Activated T-helper 9 cell treated with anti-CD3 and anti-CD28 coated beads, Interleukin-2, amount 50 U/mL, for 16 hours (primary cell): ENCODE results near the gene OR1C1.
"Not testable (repeated sequence)": the region's sequence is repeated elsewhere in the genome, so short reads cannot be mapped to it uniquely, and the experiment has no call there.

Experiments
- DNase-seq: peaks from one replicate; pipeline ENCODE4 v3.0.0-alpha.2; 2020; ENCODE audit warnings: low read depth

OR1C1 gene, protein sequence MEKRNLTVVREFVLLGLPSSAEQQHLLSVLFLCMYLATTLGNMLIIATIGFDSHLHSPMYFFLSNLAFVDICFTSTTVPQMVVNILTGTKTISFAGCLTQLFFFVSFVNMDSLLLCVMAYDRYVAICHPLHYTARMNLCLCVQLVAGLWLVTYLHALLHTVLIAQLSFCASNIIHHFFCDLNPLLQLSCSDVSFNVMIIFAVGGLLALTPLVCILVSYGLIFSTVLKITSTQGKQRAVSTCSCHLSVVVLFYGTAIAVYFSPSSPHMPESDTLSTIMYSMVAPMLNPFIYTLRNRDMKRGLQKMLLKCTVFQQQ

DNA sequence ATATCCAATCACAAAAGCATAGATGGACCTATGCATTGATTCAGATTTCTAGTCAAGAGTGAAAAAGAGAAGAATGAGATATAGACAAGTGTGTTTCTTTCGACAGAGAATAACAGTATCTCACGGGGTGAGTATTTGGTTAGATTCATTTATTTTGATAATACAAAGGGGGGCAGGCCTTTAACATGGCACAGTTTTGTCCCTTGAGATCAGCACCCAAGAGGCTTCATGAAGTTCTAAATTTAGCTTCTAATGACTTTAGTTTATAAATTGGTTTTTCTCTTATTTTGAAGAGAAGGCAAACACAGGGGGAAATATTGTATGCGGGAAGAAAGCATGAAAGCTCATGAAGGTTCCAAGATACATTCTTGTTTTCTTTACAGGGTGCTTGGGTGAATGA, at the start of gene OR1C1:
Gene OR1C1 (minus strand): TSS at position 101 of the 400 bp plus-strand sequence. CDS start 2,150 bp downstream, outside the sequence.
- DNase-seq, result no peak

DNA sequence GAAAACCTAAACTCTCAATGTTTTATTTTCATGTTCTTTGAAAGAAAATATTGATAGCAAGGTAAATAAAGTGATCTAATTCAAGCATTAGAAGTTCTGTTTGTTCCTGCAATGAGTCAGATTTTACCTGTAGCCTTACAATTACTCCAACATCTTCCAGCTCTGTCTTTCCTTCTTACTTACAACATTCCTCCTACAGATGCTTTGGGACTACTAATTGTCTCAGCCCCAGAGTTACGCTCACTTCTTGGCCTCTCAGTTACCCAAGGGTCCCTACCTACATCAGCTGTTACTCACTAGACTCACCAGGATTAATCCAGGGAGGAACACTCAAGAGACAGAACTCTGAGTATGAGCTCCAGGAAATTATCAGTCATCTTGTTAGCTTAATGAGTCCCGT, 37.2 kb upstream of the OR1C1 start:
- DNase-seq, result no peak

DNA sequence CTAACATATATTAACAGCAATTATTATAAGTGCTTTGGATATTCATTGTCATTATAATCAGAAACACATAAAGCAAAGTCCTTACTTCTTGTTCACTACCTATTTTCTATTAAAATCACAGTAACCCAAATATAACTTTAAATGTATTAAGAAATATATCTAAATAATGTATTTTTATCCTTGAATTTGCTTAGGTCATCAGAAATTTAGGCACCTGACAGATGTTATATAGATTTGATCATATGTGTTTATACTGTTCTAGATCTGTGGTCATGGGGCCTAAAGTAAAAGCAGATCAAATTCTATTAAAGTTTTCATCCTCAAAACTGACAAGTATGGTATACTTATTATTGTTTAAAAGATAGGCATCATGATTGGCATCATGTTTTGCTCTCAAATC, 9.2 kb upstream of the OR1C1 start:
- DNase-seq, result no peak

DNA sequence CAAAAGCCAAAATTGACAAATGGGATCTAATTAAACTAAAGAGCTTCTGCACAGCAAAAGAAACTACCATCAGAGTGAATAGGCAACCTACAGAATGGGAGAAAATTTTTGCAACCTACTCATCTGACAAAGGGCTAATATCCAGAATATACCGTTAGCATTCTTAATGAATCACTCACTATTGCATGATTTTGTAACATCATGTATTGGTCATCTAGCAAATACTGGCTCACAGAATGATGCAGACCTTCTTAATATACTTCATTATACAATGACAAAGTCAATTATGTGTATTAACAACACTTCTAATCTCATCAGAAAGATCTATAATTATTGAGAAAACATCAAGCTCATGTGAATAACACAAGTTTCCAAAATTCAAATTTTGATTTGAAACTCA, 6.0 kb downstream of the OR1C1 start:
- DNase-seq, result not testable (repeated sequence)

DNA sequence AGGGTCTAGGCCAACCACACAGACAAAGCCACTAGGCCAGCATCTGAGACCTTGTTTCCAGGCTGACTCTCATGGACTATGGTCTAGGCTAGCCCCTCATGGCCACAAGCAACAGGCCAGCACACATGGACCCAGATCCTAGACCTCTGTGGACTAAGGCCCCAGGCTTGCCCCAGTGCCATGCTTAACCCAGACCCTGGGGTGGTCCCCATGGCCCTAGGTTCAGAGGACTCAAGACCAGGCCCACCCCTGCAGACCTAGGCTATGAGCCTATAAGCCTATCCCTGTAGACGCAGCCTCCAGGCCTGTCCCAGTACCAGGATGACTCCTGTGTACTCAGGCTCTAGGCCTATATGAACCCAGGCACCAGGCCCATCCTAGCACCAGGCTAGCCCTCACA, 10.5 kb downstream of the OR1C1 start:
- DNase-seq, result no peak

DNA sequence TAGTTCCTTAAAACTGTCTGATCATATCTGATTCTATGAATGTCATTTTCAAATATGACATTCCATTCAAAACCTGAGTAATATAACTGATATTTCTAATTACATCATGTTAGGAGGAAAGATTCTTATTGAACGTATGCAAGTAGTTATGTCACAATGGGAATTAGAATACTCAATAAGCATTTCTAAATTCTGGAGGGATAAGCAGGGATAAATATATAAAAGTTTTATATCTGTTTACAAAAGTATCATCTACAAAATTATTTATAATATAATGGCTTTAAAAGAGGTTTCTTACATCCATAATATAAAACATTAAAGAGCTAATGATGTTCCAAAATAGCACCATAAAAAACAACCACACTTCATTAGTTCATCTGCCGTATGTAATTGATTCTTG, 12.3 kb downstream of the OR1C1 start, which contains the start of gene OR14A2:
Gene OR14A2 (minus strand): TSS at position 101 of the 400 bp plus-strand sequence.
- DNase-seq, result no peak

DNA sequence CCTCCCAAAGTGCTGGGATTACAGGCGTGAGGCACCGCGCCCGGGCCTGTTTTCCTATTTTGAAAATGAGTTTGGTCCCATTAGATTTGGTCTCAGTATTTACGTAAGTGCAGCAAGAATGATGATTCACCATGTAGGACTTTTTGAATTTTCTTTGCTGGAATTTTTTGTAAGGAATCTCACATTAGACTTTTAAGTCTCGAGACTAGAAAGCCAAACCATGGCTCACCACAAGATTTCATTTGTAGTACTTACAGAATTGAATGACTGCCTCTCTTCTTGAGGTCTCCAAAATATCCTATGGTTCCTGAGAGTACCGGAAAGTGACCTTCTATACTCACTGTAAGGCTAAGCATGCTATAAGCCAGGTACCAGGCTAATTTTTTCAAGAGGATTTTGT, 12.7 kb downstream of the OR1C1 start:
- no peak for DNase-seq

DNA sequence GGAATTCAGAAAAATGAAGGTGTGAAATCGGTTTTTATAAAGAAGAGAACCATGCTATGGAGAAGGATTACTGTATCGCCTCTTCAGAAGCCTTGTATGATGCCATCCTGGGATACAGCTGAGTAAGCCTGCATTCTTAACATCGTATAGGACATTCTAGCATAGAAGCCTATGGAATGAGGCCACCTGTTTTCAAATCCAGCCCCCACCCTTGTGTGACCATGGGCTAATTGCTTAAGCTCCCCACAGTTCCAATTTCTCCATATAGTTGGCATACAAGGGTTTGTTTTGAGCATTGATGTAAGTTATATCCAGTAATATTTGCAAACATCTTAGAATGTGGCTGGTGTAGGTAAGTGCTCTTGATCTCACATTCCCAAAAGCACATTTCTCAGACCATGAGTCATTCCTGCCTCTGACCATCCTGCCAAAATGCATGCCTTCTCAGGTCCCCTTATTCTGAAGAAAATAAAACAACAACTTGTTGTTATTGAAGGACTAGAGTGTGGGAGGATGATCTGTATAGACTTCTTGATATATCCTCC, 13.9 kb downstream of the OR1C1 start:
- no peak for DNase-seq

DNA sequence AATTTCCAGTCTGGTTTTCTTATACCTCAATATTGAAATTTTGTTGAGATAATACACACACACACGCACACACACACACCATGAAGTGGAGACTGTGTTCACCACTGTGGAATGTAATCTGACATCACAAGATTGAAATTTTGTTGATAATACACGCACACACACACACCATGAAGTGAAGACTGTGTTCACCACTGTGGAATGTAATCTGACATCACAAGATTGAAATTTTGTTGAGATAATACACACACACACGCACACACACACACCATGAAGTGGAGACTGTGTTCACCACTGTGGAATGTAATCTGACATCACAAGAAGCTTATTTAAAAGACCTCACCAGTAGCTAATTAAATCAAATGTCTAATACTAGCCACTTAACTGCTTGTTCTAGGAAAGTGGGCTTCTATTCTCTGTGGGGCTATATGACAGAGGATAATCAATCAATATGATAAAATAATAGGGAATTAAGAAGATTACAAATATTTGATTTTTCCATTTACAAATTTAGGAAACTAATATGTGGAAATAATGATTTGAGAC, 18.1 kb downstream of the OR1C1 start:
- not testable (repeated sequence) for DNase-seq

DNA sequence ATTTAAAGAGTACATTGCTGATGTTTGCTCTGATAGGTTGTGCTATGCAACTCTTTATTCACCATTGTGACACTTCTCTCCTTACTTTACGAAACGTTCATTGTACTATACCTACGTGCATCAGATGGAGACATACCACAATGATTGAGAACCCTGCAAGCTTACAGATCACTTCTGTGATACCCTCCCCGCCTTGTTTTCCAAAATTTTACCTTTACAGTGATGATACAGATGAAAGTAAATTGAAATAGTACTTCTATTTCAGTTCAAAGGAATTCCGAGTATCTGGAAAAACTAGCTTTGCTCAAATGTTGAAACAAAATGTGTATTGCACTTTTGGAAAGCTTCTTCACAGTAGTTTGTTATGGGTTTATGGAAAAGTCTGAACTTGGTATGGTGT, 18.6 kb downstream of the OR1C1 start:
- no peak for DNase-seq

DNA sequence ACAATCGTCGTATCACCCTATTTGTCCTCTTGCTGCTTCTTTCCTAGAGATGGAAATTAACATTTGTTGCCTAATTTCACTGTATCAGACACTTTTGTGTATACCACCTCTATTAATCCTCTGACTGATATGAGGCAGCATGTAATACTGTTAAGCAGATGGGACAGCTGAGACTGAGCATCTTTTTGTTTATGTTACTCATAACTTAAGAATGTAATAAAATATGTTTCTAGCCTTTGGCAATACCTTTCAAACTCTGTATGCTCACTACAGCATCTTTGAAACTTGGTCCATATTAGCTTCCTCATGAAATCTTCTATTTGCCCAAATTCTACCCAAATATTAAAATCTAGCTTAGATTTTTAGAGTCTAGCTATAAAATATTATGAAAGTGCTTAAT, 19.6 kb downstream of the OR1C1 start:
- no peak for DNase-seq

DNA sequence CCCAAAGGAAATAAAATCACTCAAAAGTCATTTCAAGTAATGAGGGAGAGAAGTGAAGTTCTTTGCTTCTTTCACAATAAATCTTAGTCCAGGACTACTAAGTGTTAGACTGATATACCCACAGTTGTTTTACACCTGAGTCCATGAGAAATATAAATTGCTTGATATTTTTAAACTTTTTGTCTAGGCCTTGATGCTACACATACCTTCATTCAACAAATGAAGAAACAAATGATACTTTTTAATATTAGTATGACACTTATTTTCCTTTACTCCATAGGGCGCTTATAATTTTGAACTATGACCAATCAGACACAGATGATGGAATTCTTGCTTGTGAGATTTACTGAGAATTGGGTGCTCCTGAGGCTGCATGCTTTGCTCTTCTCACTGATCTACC, 22.0 kb downstream of the OR1C1 start, which contains the start of gene OR14K1:
Gene OR14K1 (plus strand): TSS at position 301 of the 400 bp plus-strand sequence. CDS start 0 bp downstream, at position 301.
- no peak for DNase-seq

DNA sequence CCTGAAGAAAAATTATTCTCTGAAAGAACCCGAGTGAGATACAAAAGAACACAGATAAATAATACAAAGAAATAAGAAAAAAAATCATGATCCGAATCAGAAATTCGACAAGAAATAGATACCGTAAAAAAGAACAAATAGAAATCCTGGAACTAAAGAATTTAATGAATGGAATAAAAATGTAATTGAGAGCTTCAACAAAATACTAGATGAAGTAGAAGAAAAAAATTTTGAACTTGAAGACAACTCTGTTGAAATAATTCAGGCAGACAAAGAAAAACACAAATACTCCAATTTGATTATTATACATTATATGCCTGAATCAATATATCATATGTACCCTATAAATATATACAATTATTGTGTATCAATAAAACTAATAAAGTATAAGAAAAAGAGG, 39.1 kb downstream of the OR1C1 start:
- no peak for DNase-seq

DNA sequence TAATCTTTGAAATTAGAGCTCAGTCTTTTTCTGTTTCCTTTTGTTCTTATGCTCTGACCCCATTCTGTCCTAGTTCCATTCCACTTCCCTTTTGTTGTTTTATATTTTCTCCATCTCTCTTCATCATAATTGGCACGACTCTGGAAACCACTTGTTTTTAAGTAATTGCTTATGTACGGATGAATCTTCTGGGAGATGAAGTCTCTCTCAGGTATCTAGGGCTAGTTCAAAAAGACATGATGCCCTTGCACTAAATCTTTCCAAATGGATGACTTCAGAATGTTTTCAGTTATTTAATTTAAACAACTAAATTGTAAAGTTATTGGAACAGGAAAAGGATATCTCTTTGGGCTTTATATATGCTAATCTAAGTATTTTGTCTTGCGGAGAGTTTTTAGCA, 43.8 kb downstream of the OR1C1 start, which contains the start of gene OR6F1:
Gene OR6F1 (minus strand): TSS at position 101 of the 400 bp plus-strand sequence. CDS start 3,891 bp downstream, outside the sequence.
- no peak for DNase-seq

DNA sequence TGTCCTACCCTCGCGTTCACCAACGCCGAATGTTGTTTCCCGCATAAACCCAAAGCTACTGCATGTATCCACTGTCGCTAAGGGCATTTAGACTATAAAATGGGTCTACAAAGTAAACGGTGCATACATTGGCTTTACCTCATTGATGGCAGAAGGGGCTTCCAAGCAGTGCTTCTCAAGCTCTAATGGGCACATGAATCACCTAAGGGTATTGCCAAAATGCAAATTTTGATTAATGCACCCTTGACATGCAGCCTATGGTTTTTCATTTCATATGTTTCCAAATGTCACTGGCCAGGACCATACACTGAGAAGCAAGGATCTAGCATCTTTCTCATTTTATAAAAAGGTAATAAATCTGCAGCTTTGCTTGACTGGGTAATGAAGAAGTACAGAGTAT, 46.6 kb downstream of the OR1C1 start:
- DNase-seq, result no peak

DNA sequence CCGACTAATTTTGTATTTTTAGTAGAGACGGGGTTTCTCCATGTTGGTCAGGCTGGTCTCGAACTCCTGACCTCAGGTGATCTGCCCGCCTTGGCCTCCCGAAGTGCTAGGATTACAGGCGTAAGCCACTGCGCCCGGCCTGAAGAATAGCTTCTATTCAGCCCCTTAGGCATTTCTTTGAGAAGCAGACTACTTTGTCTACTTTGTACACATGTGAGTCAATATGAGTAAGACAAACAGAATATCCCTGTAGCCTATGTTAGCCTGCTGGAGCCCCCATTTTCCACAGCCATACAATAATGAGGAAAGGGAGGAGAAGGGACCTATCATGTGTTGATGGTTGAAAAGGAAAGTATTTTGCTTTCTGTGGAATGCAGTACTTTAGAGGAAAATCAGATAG, 49.7 kb downstream of the OR1C1 start:
- not testable (repeated sequence) for DNase-seq
